ENCODE measurements around the gene C1orf122. TPM values are rescaled to one million over a fixed set of nuclear protein-coding genes. Genes with fewer than 3 reads are reported as not detected.

C1orf122 gene
- total and polyA plus RNA-seq, 10 of the 15 experiments (the other 5 are each of a cell fraction or from before 2014, with no cell fraction given): 1.6 to 35.8 (median 14.8) TPM

GRCh38 chr1:37809942-37810341 lies 2.4 kb downstream of the C1orf122 start:
- Histone ChIP-seq H3K4me1 (ENCODE audit: control insufficient read depth, insufficient read depth, low read length) (peaks cover 11% of the 10 kb centered on the region), H3K9ac (ENCODE audit: control insufficient read depth, insufficient read depth, low read length) (no peak overlapping the region; the same call in 1 of the 2 replicates), H3K4me2 (ENCODE audit: control insufficient read depth, insufficient read depth) (no peak overlapping the region), H3K9me3 (replicated peaks; ENCODE audit: control insufficient read depth, insufficient read depth, low read length) (no peaks in the 10 kb centered on the region), H3K27me3 (replicated peaks in 1 of 2; ENCODE audit: control insufficient read depth in 2 of 2, insufficient read depth in 2 of 2, low read length in 1 of 2) (no peaks in the 10 kb centered on the region), H3K27ac (ENCODE audit: control insufficient read depth, insufficient read depth) (no peak overlapping the region), H4K20me1 (ENCODE audit: control insufficient read depth, insufficient read depth) (no peaks in the 10 kb centered on the region), H3K4me3 (no peak overlapping the region), H3K79me2 (ENCODE audit: control insufficient read depth, insufficient read depth, low read length) (peaks cover 28% of the 10 kb centered on the region), H3K36me3 (ENCODE audit: control insufficient read depth in 2 of 2, insufficient read depth in 2 of 2, low read length in 1 of 2) (peaks cover 10 to 17% of the 10 kb centered on the region in 2 experiments), H2AFZ (ENCODE audit: control insufficient read depth, low read depth, low read length) (no peak overlapping the region)
- TF ChIP-seq TAF1 (IDR thresholded peaks at IDR 0.05; ENCODE audit: borderline replicate concordance, low read depth, low read length): no peak
- TF ChIP-seq ELK1 (IDR thresholded peaks at IDR 0.05; ENCODE audit: low read depth, low read length): no peak
- no peak for TF ChIP-seq IRF5 (IDR thresholded peaks at IDR 0.05; ENCODE audit: borderline replicate concordance)
- TF ChIP-seq MYB (IDR thresholded peaks at IDR 0.05; ENCODE audit: borderline replicate concordance, low read depth, low read length): no peak
- no peak for TF ChIP-seq HDGF (IDR thresholded peaks at IDR 0.05)
- TF ChIP-seq GATAD2B (conservative IDR thresholded peaks at IDR 0.05; ENCODE audit: low read depth): no peak
- TF ChIP-seq SIX5 (IDR thresholded peaks at IDR 0.05; ENCODE audit: low read depth, low read length, severe bottlenecking): no peak
- TF ChIP-seq BACH1 (IDR thresholded peaks at IDR 0.05; ENCODE audit: borderline replicate concordance): no peak
- no peak for TF ChIP-seq HSF1 (IDR thresholded peaks at IDR 0.05; ENCODE audit: low read depth, low read length)
- TF ChIP-seq, protein P1, sequence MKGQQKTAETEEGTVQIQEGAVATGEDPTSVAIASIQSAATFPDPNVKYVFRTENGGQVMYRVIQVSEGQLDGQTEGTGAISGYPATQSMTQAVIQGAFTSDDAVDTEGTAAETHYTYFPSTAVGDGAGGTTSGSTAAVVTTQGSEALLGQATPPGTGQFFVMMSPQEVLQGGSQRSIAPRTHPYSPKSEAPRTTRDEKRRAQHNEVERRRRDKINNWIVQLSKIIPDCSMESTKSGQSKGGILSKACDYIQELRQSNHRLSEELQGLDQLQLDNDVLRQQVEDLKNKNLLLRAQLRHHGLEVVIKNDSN (IDR thresholded peaks at IDR 0.05; ENCODE audit: borderline replicate concordance, extremely low read length, insufficient read depth, low read depth, low read length): no peak
- TF ChIP-seq, protein P2, sequence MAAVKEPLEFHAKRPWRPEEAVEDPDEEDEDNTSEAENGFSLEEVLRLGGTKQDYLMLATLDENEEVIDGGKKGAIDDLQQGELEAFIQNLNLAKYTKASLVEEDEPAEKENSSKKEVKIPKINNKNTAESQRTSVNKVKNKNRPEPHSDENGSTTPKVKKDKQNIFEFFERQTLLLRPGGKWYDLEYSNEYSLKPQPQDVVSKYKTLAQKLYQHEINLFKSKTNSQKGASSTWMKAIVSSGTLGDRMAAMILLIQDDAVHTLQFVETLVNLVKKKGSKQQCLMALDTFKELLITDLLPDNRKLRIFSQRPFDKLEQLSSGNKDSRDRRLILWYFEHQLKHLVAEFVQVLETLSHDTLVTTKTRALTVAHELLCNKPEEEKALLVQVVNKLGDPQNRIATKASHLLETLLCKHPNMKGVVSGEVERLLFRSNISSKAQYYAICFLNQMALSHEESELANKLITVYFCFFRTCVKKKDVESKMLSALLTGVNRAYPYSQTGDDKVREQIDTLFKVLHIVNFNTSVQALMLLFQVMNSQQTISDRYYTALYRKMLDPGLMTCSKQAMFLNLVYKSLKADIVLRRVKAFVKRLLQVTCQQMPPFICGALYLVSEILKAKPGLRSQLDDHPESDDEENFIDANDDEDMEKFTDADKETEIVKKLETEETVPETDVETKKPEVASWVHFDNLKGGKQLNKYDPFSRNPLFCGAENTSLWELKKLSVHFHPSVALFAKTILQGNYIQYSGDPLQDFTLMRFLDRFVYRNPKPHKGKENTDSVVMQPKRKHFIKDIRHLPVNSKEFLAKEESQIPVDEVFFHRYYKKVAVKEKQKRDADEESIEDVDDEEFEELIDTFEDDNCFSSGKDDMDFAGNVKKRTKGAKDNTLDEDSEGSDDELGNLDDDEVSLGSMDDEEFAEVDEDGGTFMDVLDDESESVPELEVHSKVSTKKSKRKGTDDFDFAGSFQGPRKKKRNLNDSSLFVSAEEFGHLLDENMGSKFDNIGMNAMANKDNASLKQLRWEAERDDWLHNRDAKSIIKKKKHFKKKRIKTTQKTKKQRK (IDR thresholded peaks at IDR 0.05; ENCODE audit: low read depth, low read length): no peak
- no peak for TF ChIP-seq ZBED1 (IDR thresholded peaks at IDR 0.05; ENCODE audit: borderline replicate concordance)
- TF ChIP-seq FOS (IDR thresholded peaks at IDR 0.05; ENCODE audit: borderline replicate concordance, extremely low read depth, insufficient read length): no peak
- TF ChIP-seq SREBF1 (IDR thresholded peaks at IDR 0.05; ENCODE audit: low read length): no peak
- DNase-seq (ENCODE audit: low read depth, low spot score) (no peak), ATAC-seq (no peak), FAIRE-seq (no peak)
- ChIA-PET SMC1A (ENCODE audit: uncharacterized antibody, unreplicated experiment) (interaction anchor here (0.8 to 1.0 kb wide), 2 partner anchors 49 to 181 kb away, joined by 3 read pairs; partner anchors contain the start of gene MTF1), CTCF (no interaction called here), POLR2A (no interaction called here), RAD21 (ENCODE audit: unreplicated experiment) (no interaction called here)
- in situ Hi-C loops (cut with MboI): no loop called here
- 47% methylated on average over 2 of the region's 2 CpGs for WGBS (ENCODE audit: insufficient coverage, insufficient replicate concordance, low lambda C conversion rate, missing lambda C conversion rate)
- no TSS peak for BruUV-seq (replicated peaks)
- intact Hi-C loops (cut with micrococcal nuclease; ENCODE audit: unreplicated experiment): no loop called here
